GM20000 (cell line): ENCODE measurements around the gene YJU2.

ENCODE experiments used
- DNase-seq: peaks from one replicate; pipeline ENCODE4 v3.0.0; 2012; ENCODE audit warnings: low spot score
- TF ChIP-seq, protein P1 (sequence below): IDR thresholded peaks from 2 replicates; pipeline ENCODE4 v1.5.1; 2012; ENCODE audit warnings: mild to moderate bottlenecking, control low read depth; ENCODE audit errors: extremely low read depth, missing control alignments

Gene YJU2

DNA sequence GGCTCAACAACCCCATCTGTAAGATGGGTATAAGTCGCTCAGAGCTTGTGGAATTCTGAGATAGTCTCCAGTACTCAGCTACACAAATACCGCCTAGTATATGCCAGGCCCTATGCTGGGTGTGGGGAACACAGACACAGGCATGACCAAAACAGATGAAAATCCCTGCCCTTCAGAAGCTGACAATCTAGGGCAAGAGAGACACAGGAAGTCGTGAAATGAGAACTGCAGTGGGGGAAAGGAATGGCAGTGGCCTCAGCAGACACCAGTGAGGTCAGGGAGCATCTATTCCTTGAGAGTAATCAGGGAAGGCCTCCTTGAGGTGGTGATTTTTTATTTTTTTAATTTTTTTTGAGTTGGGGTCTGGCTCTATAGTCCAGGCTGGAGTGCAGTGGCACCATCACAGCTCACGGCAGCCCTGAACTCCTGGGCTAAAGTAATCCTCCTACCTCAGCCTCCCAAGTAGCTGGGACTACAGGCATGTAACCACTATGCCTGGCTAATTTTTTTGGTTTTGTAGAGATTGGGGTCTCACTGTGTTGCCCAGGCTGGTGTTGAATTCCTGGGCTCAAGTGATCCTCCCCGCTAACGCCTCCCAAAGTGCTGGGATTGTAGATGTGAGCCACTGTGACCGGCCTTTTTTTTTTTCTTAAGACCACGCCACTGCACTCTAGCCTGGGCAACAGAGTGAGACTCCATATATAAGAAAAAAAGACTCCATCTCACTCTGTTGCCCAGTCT is 52.1 kb downstream of the YJU2 start:
- no peak for DNase-seq
- TF ChIP-seq, protein P1, sequence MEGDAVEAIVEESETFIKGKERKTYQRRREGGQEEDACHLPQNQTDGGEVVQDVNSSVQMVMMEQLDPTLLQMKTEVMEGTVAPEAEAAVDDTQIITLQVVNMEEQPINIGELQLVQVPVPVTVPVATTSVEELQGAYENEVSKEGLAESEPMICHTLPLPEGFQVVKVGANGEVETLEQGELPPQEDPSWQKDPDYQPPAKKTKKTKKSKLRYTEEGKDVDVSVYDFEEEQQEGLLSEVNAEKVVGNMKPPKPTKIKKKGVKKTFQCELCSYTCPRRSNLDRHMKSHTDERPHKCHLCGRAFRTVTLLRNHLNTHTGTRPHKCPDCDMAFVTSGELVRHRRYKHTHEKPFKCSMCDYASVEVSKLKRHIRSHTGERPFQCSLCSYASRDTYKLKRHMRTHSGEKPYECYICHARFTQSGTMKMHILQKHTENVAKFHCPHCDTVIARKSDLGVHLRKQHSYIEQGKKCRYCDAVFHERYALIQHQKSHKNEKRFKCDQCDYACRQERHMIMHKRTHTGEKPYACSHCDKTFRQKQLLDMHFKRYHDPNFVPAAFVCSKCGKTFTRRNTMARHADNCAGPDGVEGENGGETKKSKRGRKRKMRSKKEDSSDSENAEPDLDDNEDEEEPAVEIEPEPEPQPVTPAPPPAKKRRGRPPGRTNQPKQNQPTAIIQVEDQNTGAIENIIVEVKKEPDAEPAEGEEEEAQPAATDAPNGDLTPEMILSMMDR = no peak

DNA sequence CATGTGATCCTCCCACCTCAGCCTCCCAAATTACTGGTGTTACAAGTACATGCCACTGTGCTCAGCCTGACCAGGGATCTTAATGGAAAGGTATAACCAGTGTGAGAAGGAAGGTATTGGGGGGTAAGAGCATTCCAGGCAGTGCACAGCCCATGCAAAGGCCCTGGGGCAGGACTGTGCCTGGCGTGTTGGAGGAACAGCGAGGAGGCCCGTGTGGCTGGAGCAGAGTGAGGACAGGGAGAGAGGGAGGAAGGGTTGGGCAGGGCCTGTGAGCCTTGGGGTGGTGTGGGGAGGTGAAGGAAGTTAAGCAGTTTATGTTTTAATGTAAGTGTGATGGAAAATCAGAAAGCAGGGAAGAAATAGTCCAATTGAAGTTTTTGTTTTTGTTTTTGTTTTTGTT is 53.7 kb downstream of the YJU2 start:
- TF ChIP-seq, protein P1 = no peak
- DNase-seq = no peak

DNA sequence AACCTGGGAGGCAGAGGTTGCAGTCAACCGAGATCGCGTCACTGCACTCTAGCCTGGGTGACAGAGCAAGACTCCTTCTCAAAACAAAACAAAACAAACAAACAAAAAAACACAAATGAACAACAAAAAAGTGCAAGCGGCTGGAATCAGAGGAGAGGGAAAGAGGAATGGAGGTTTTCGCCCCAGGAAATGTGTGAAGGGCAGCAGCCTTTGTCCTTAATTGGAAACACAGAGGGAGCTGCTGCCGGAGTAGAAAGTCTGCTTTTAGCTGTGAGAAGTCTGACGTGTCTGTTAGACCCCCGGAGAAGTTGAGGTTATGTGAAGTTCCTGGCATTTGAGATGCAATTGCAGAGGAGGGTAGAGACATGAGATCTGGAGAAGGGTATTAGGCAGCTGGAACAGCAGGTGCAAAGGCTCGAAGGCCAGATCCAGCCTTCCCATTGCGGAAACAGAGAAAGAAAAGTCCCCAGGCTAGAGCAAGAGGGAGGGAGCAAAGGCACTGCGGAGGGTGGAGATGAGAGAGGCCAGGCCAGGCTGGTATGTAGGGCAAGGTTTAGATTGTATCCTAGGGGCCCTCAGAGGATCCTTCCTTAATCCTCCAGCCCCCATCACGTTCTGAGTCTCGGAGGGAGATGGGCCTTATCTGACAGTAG is 54.8 kb downstream of the YJU2 start:
- DNase-seq = no peak
- TF ChIP-seq, protein P1 = no peak

DNA sequence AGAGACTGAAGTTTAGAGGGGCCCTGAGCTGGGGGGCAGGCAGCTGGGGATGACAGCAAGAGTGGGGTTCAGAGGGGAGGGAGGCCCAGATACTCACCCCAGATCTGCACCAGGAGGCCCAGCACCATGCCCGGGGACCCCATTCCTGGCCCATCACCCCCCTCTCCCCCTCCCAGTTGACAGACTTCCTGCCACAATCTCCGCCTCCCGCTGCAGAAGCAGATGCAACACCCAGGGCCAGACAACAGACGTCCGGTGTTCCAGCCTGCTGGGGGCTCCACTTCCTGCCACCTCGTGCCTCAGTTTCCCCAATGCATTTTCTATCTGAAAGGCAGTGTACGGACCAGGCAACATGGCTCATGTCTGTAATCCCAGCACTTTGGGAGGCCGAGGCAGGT is 55.4 kb downstream of the YJU2 start, which contains the start of gene TMIGD2:
Gene TMIGD2 (minus strand): TSS at position 147 of the 398 bp plus-strand sequence. CDS start 4 bp downstream, at position 143.
- TF ChIP-seq, protein P1 = no peak
- no peak for DNase-seq

DNA sequence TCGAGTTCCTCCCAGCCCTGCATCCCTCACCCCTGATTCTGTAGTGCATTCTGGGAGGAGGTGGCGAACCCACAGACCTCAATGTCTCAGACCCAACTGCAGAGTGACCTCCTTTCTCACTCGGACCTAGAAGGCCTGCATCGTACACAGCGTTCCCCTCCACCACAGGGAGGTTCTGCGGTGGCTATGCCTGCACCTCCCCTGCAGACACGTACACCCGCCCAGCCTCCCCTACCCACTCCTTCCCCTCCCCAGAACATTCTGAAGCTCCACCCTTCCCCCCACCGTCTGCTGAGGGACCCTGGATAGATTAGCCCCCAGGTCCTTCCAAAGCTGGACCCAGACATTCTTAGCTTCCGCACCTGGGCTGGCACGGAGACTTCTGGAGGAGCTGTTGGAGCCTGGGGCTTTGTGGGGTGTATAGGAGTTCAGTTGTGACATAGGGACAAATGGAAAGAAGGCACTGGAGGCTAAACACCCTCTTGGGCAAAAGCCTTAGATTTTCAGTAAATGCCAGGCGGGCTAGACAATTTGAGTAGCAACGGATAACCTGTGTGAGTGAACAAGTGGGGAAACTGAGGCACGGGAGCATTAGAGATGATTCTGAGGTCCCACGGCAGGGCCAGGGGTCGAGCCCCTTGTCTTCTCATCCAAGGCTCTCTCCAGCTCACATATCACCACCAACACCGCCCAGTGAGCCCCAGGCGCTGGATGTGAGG is 57.1 kb downstream of the YJU2 start:
- DNase-seq = no peak
- TF ChIP-seq, protein P1 = no peak

DNA sequence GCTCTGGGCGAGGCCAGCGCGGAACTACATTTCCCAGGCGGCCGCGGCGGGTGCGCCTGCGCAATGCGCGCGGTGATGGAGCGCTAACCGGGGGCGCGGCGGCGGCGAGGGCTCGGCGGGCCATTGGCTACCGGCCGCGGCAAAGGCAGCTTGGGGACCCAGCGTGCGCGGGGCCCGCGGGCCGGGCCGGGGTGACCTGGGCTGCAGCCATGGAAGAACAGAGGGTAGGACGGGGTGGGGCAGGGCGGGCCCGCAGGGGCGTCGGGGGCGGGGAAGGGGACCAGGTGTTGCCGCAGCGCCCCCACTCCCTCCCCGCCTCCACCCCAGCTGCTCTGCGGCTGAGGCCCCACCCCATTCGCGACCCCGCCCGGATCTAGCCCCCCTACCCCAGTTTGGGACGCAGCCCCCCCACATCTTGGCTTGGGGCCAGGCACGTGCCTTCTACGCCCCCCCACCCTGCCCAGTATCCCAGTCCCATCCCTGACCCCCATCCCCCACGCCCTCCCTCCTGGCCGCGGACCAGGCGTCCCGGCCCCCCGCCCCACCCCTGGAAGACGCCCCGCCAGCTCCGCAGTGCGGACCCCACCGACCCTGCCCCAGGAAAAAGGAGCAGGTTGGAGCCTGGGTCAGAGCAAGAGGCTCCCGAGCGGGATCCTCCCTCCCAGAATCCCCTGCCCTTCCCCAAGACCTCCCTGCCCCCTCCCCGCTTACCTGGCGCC is 57.8 kb downstream of the YJU2 start, which contains the start of gene FSD1:
Gene FSD1 (plus strand): TSS at position 61 of the 719 bp plus-strand sequence. CDS start 149 bp downstream, at position 210.
- DNase-seq = peak; percentile 95
- TF ChIP-seq, protein P1 = no peak
